H1 (cell line): Measurements from ENCODE around the gene SMIM8. TPM values are rescaled to one million over a fixed set of nuclear protein-coding genes. Genes with fewer than 3 reads are reported as not detected.

Experiments used
- CTCF ChIA-PET: fragments of 300-600 bp; sonication (Branson Sonifier 250); formaldehyde crosslinking; loops from one replicate; lab custom pipeline; 2021; ENCODE audit not compliant: partially characterized antibody; lab: Charles Lee
- POLR2A ChIA-PET: fragments of 300-600 bp; sonication (Branson Sonifier 250); formaldehyde crosslinking; loops from one replicate; lab custom pipeline; 2021; ENCODE audit warnings: inconsistent platforms; ENCODE audit not compliant: partially characterized antibody; lab: Charles Lee
- DNase-seq, 2 experiments: peaks; one replicate each; pipeline versions ENCODE4 v3.0.0 to v3.0.0-alpha.2; 2010 to 2022; ENCODE audit warnings: low spot score in 2 of 2, low read depth in 1 of 2, mixed read lengths in 1 of 2
- FAIRE-seq: peaks from 2 replicates; lab custom pipeline; 2011; peaks lifted over from hg19 to GRCh38; lab: Jason Lieb, UNC
- H2AFZ ChIP-seq: 2 replicates; pipeline ENCODE4 v1.8.1; 2012; ENCODE audit warnings: low read length, inconsistent platforms
- H2AK5ac ChIP-seq: 2 replicates; pipeline ENCODE4 v1.6.1; 2013; ENCODE audit warnings: low read depth, low read length
- H2BK120ac ChIP-seq: replicated peaks from 2 replicates; pipeline ENCODE3; 2013; ENCODE audit warnings: low read depth, low read length, inconsistent platforms
- H2BK12ac ChIP-seq: 2 replicates; pipeline ENCODE4 v1.6.1; 2013; ENCODE audit warnings: low read depth, low read length
- H2BK15ac ChIP-seq: 2 replicates; pipeline ENCODE4 v1.6.1; 2013; ENCODE audit warnings: low read length
- H2BK20ac ChIP-seq: 2 replicates; pipeline ENCODE4 v1.6.1; 2013; ENCODE audit warnings: low read length
- H2BK5ac ChIP-seq: 2 replicates; pipeline ENCODE4 v1.6.1; 2013; ENCODE audit warnings: low read depth, low read length
- H3K14ac ChIP-seq: 2 replicates; pipeline ENCODE4 v1.6.1; 2013; ENCODE audit warnings: inconsistent platforms; ENCODE audit not compliant: insufficient read length
- H3K18ac ChIP-seq: 2 replicates; pipeline ENCODE4 v1.6.1; 2013; ENCODE audit warnings: low read length; ENCODE audit errors: extremely low read depth
- H3K23ac ChIP-seq: 2 replicates; pipeline ENCODE4 v1.6.1; 2013; ENCODE audit warnings: inconsistent platforms; ENCODE audit not compliant: insufficient read length
- H3K23me2 ChIP-seq: 2 replicates; pipeline ENCODE4 v1.6.1; 2013; ENCODE audit warnings: low read depth, low read length
- H3K27ac ChIP-seq: 2 replicates; pipeline ENCODE4 v1.6.1; 2011; ENCODE audit warnings: low read depth, low read length, inconsistent platforms
- H3K27me3 ChIP-seq, 4 experiments: replicated peaks in 1 of 4; 1 replicate in 1 of 4; 2 replicates in 3 of 4; pipeline versions ENCODE4 v1.6.1 to v1.8.1; 2011 to 2013; ENCODE audit warnings: low read length in 3 of 4, mild to moderate bottlenecking in 3 of 4, inconsistent platforms in 2 of 4, mixed read lengths in 2 of 4, moderate library complexity in 1 of 4; ENCODE audit not compliant: control insufficient read depth in 3 of 4, insufficient read depth in 3 of 4; ENCODE audit errors: extremely low read depth in 1 of 4
- H3K36me3 ChIP-seq, 4 experiments: 2 replicates each; pipeline versions ENCODE4 v1.6.1 to v1.8.1; 2011 to 2013; ENCODE audit warnings: mild to moderate bottlenecking in 4 of 4, low read length in 3 of 4, moderate library complexity in 2 of 4, control low read depth in 1 of 4, inconsistent platforms in 1 of 4; ENCODE audit not compliant: insufficient read depth in 4 of 4, control insufficient read depth in 2 of 4
- H3K4ac ChIP-seq: replicated peaks from 2 replicates; pipeline ENCODE3; 2013; ENCODE audit warnings: low read length, low read depth, mixed read lengths, inconsistent platforms; ENCODE audit not compliant: insufficient read length
- H3K4me1 ChIP-seq, 4 experiments: replicated peaks in 1 of 4; 1 replicate in 1 of 4; 2 replicates in 3 of 4; pipeline versions ENCODE4 v1.6.1 to v1.8.1; 2011 to 2013; ENCODE audit warnings: low read length in 3 of 4, inconsistent platforms in 2 of 4, mixed read lengths in 1 of 4; ENCODE audit not compliant: insufficient read depth in 4 of 4, control insufficient read depth in 3 of 4
- H3K4me2 ChIP-seq, 2 experiments: 2 replicates each; pipeline versions ENCODE4 v1.6.1 to v1.8.1; 2011 to 2013; ENCODE audit warnings: low read depth in 2 of 2, low read length in 2 of 2, control low read depth in 1 of 2, inconsistent platforms in 1 of 2, mild to moderate bottlenecking in 1 of 2; ENCODE audit not compliant: insufficient read depth in 1 of 2
- H3K4me3 ChIP-seq, 4 experiments: fragments of 200-600, 300-600 bp in 1 of 4; sonication (generic), shearing (Covaris generic), sonication (Bioruptor Twin) in 1 of 4; 2 replicates each; pipeline versions ENCODE4 v1.5.1 to v1.8.1; 2011 to 2016; ENCODE audit warnings: low read length in 4 of 4, low read depth in 3 of 4, control low read depth in 2 of 4, inconsistent platforms in 2 of 4, mild to moderate bottlenecking in 2 of 4, mixed read lengths in 1 of 4, moderate library complexity in 1 of 4; ENCODE audit not compliant: insufficient read depth in 2 of 4; ENCODE audit errors: extremely low read depth in 1 of 4
- H3K56ac ChIP-seq: replicated peaks from 2 replicates; pipeline ENCODE3; 2013; ENCODE audit warnings: low read depth, mild to moderate bottlenecking, mixed read lengths, low read length, inconsistent platforms; ENCODE audit not compliant: insufficient read length
- H3K79me1 ChIP-seq: 2 replicates; pipeline ENCODE4 v1.6.1; 2013; ENCODE audit warnings: low read depth, low read length, control low read depth
- H3K79me2 ChIP-seq, 2 experiments: 2 replicates each; pipeline versions ENCODE4 v1.6.1 to v1.8.1; 2012 to 2013; ENCODE audit warnings: low read length in 2 of 2, mild to moderate bottlenecking in 2 of 2, inconsistent platforms in 1 of 2; ENCODE audit not compliant: insufficient read depth in 2 of 2, control insufficient read depth in 1 of 2
- H3K9ac ChIP-seq, 4 experiments: replicated peaks in 1 of 4; 1 replicate in 1 of 4; 2 replicates in 3 of 4; pipeline versions ENCODE4 v1.6.1 to v1.8.1; 2011 to 2013; ENCODE audit warnings: low read depth in 3 of 4, low read length in 3 of 4, control low read depth in 2 of 4, mild to moderate bottlenecking in 2 of 4, moderate library complexity in 2 of 4, inconsistent platforms in 1 of 4; ENCODE audit errors: extremely low read depth in 1 of 4
- H3K9me3 ChIP-seq, 2 experiments: 2 replicates each; pipeline versions ENCODE4 v1.6.1 to v1.8.1; 2012 to 2013; ENCODE audit warnings: mild to moderate bottlenecking in 2 of 2, moderate library complexity in 2 of 2, control low read depth in 1 of 2, inconsistent platforms in 1 of 2, low read depth in 1 of 2, low read length in 1 of 2, mixed read lengths in 1 of 2; ENCODE audit not compliant: insufficient read depth in 2 of 2
- H4K20me1 ChIP-seq, 2 experiments: replicated peaks in 1 of 2; 2 replicates each; pipeline versions ENCODE3 to v1.8.1; 2011 to 2013; ENCODE audit warnings: inconsistent platforms in 2 of 2, low read length in 2 of 2, mild to moderate bottlenecking in 1 of 2; ENCODE audit not compliant: insufficient read depth in 2 of 2, control insufficient read depth in 1 of 2
- H4K5ac ChIP-seq: 2 replicates; pipeline ENCODE4 v1.6.1; 2013; ENCODE audit warnings: low read length, low read depth, mixed read lengths, inconsistent platforms; ENCODE audit not compliant: insufficient read length
- H4K8ac ChIP-seq: 2 replicates; pipeline ENCODE4 v1.8.0; 2013; ENCODE audit warnings: mild to moderate bottlenecking, moderate library complexity, low read length, inconsistent platforms; ENCODE audit not compliant: insufficient read depth; ENCODE audit errors: extremely low read depth
- H4K91ac ChIP-seq: replicated peaks from 2 replicates; pipeline ENCODE3; 2013; ENCODE audit warnings: low read length, mixed read lengths, inconsistent platforms; ENCODE audit not compliant: insufficient read length
- CTBP2 ChIP-seq: IDR thresholded peaks from 2 replicates; pipeline ENCODE4 v1.7.0; 2011; ENCODE audit warnings: borderline replicate concordance, mild to moderate bottlenecking, moderate library complexity, mixed read lengths, low read length; ENCODE audit not compliant: insufficient read depth, insufficient read length
- HDAC2 ChIP-seq, 2 experiments: fragments of 300-600 bp in 1 of 2; sonication (generic) in 1 of 2; IDR thresholded peaks; 2 replicates each; pipeline ENCODE4 v1.6.1; 2011 to 2012; ENCODE audit warnings: low read depth in 2 of 2, low read length in 2 of 2, mild to moderate bottlenecking in 2 of 2, moderate library complexity in 2 of 2, borderline replicate concordance in 1 of 2, inconsistent platforms in 1 of 2
- JUND ChIP-seq: IDR thresholded peaks from 2 replicates; pipeline ENCODE4 v1.6.1; 2011; ENCODE audit warnings: mild to moderate bottlenecking, improper control_type of control experiment, low read length
- KDM4A ChIP-seq: IDR thresholded peaks from one replicate; pipeline ENCODE4 v1.7.1; 2012; ENCODE audit warnings: low read depth, mild to moderate bottlenecking, moderate library complexity, low read length, inconsistent platforms; ENCODE audit not compliant: severe bottlenecking
- NANOG ChIP-seq: IDR thresholded peaks from 2 replicates; pipeline ENCODE4 v1.6.1; 2011; ENCODE audit warnings: low read length, low read depth, mild to moderate bottlenecking, inconsistent platforms; ENCODE audit not compliant: insufficient read depth, poor library complexity, severe bottlenecking
- NRF1 ChIP-seq: IDR thresholded peaks from 2 replicates; pipeline ENCODE4 v1.6.1; 2011; ENCODE audit warnings: mild to moderate bottlenecking, low read depth, low read length, improper control_type of control experiment
- POLR2AphosphoS5 ChIP-seq: IDR thresholded peaks from 2 replicates; pipeline ENCODE4 v1.6.1; 2011; ENCODE audit warnings: low read depth, low read length
- RXRA ChIP-seq: IDR thresholded peaks from 2 replicates; pipeline ENCODE4 v1.6.1; 2011; ENCODE audit warnings: low read depth, mild to moderate bottlenecking, low read length, moderate library complexity; ENCODE audit not compliant: insufficient read depth
- TEAD4 ChIP-seq: IDR thresholded peaks from 2 replicates; pipeline ENCODE4 v1.6.1; 2012; ENCODE audit warnings: low read depth, low read length, inconsistent platforms, mixed read lengths
- WGBS, 2 experiments: shearing (Covaris generic) in 1 of 2; methylation state at CpG; one replicate each; pipeline versions ENCODE4 v1.1.6 to v1.1.7; 2013 to 2015; ENCODE audit warnings: low lambda C conversion rate in 2 of 2, mixed read lengths in 2 of 2, inconsistent platforms in 1 of 2, low coverage in 1 of 2, missing lambda C conversion rate in 1 of 2; ENCODE audit not compliant: insufficient replicate concordance in 2 of 2, insufficient coverage in 1 of 2, insufficient read length in 1 of 2; ENCODE audit errors: extremely low coverage in 1 of 2, missing lambda C conversion rate in 1 of 2; 5-methylcytosine and 5-hydroxymethylcytosine counted together
- polyA plus RNA-seq, 7 experiments: library from polyadenylated mRNA; depleted of rRNA in 3 of 7; stranded (reverse) in 5 of 7; unstranded in 2 of 7; fragments of >200 nt in 5 of 7; fragments of 200-250 nt in 2 of 7; gene quantifications; 1 replicate in 5 of 7; 2 replicates in 1 of 7; 4 replicates in 1 of 7; pipeline versions ENCODE4 v1.2.1 to v1.2.3, GENCODE V29; 2011 to 2013; ENCODE audit warnings: missing spikeins in 2 of 7, mixed read lengths in 2 of 7
- total RNA-seq: library from RNA; stranded (reverse); fragmentation: NEBNext Ultra II Directional; extraction: Animal tissue kit (Norgen Biotek cat#: 25700); gene quantifications from 2 replicates; pipeline ENCODE4 v1.2.1, GENCODE V29; 2021
- TF ChIP-seq, protein P1 (sequence below): IDR thresholded peaks from 2 replicates; pipeline ENCODE4 v1.6.1; 2012; ENCODE audit warnings: inconsistent platforms
- TF ChIP-seq, protein P2 (sequence below): IDR thresholded peaks from 2 replicates; pipeline ENCODE4 v1.6.1; 2011; ENCODE audit warnings: low read depth, mild to moderate bottlenecking, low read length; ENCODE audit not compliant: insufficient read depth

Gene SMIM8
- total and polyA plus RNA-seq, 2 of the 8 experiments (the other 6 are each of a cell fraction or from before 2014, with no cell fraction given) = 3.0 to 10.7 TPM

DNA sequence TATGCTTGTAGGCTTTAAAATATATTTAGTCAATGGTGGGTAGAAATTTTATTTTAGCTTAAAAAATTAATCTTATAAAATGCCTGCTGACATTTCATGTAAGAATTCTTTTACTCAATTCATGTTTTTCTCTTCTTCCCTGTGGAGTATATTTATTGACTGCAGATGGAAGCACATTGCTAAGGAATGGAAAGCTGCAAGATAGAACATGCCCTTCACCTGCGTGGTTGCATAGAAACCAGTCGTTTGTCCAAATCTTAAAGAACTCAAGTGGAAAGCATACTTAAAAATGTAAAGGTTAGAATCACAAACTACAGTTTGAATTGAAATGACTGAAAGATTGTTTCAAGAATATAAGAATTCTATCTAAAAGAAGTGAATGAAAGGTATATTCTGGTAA lies 52.9 kb downstream of the SMIM8 start:
- Histone ChIP-seq H3K79me1 (no peaks in the 10 kb centered on the region), H3K36me3 (no peaks in the 10 kb centered on the region), H3K23me2 (no peaks in the 10 kb centered on the region), H3K4me1 (no peaks in the 10 kb centered on the region), H3K56ac (no peak overlapping the region), H3K79me2 (no peaks in the 10 kb centered on the region), H2BK5ac (no peak overlapping the region), H4K20me1 (no peaks in the 10 kb centered on the region), H2AFZ (no peak overlapping the region), H3K9ac (no peak overlapping the region), H3K4me3 (no peak overlapping the region), H2BK15ac (no peak overlapping the region), H2BK120ac (no peak overlapping the region), H4K8ac (no peak overlapping the region), H3K4ac (no peak overlapping the region), H3K4me2 (no peak overlapping the region), H3K27me3 (no peaks in the 10 kb centered on the region), H3K18ac (no peak overlapping the region), H4K5ac (no peak overlapping the region), H3K23ac (no peak overlapping the region), H3K9me3 (no peaks in the 10 kb centered on the region; a peak in 1 of 4 replicates), H2BK20ac (no peak overlapping the region), H3K14ac (no peak overlapping the region), H3K27ac (no peak overlapping the region), H4K91ac (no peak overlapping the region), H2BK12ac (no peak overlapping the region), H2AK5ac (no peak overlapping the region)
- ChIA-PET POLR2A (no interaction called here), CTCF (interaction anchor here (0.7 kb wide), 1 partner anchor 95 kb away, joined by 3 read pairs; no protein-coding TSS in a partner anchor)
- WGBS, 2 experiments = 87% methylated on average over 2 of the region's 2 CpGs; no CpG with 5 or more reads in 1 of the 2 experiments
- DNase-seq (no peak), FAIRE-seq (no peak)
- no peak for TF ChIP-seq NANOG
- TF ChIP-seq RXRA = no peak
- no peak for TF ChIP-seq CTBP2
- no peak for TF ChIP-seq JUND
- TF ChIP-seq, protein P1, sequence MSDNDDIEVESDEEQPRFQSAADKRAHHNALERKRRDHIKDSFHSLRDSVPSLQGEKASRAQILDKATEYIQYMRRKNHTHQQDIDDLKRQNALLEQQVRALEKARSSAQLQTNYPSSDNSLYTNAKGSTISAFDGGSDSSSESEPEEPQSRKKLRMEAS = no peak
- no peak for TF ChIP-seq NRF1
- no peak for TF ChIP-seq HDAC2 (IDR thresholded peaks at IDR 0.05; ENCODE audit: borderline replicate concordance in 1 of 2, low read depth in 2 of 2, low read length in 2 of 2)
- TF ChIP-seq KDM4A = no peak
- TF ChIP-seq POLR2AphosphoS5 = no peak
- TF ChIP-seq TEAD4 = no peak
- TF ChIP-seq, protein P2, sequence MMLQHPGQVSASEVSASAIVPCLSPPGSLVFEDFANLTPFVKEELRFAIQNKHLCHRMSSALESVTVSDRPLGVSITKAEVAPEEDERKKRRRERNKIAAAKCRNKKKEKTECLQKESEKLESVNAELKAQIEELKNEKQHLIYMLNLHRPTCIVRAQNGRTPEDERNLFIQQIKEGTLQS = no peak
